Measurements from ENCODE around the gene SLC1A6.
"Not testable (repeated sequence)": the region's sequence is repeated elsewhere in the genome, so short reads cannot be mapped to it uniquely, and the experiment has no call there.

The SLC1A6 gene

GRCh38 chr19:14954071-14954655 is 25.5 kb downstream of the SLC1A6 start:
- DNase-seq = no peak

- no peak for DNase-seq
These were observed 26.9 kb downstream of the SLC1A6 start for GRCh38 chr19:14952767-14953166.

GRCh38 chr19:14950421-14950820 is 29.2 kb downstream of the SLC1A6 start:
- no peak for DNase-seq

- DNase-seq = no peak
These were observed 29.8 kb downstream of the SLC1A6 start for GRCh38 chr19:14949876-14950275.

GRCh38 chr19:14949413-14949812 is 30.3 kb downstream of the SLC1A6 start:
- not testable (repeated sequence) for DNase-seq

- no peak for DNase-seq
These were observed 35.2 kb downstream of the SLC1A6 start for GRCh38 chr19:14944456-14944855.

GRCh38 chr19:14943601-14944000 is 36.1 kb downstream of the SLC1A6 start:
- DNase-seq = no peak

- DNase-seq = no peak
These were observed 38.5 kb downstream of the SLC1A6 start, which contains the start of gene OR7C2 for GRCh38 chr19:14941189-14941588. Gene OR7C2, plus strand, starts transcription at chr19:14941489. Its CDS starts 0 bp downstream, at chr19:14941489.

- DNase-seq = no peak
These were observed 39.4 kb downstream of the SLC1A6 start for GRCh38 chr19:14940266-14940665.

- DNase-seq = no peak
These were observed 46.2 kb downstream of the SLC1A6 start for GRCh38 chr19:14933506-14933905.

GRCh38 chr19:14916848-14917247 is 62.8 kb downstream of the SLC1A6 start:
- DNase-seq = no peak

GRCh38 chr19:14915116-14915515 is 64.5 kb downstream of the SLC1A6 start:
- DNase-seq = no peak

- DNase-seq = no peak
These were observed 73.0 kb downstream of the SLC1A6 start for GRCh38 chr19:14906711-14907110.

GRCh38 chr19:14901675-14902260 is 77.9 kb downstream of the SLC1A6 start:
- DNase-seq = no peak

Data from COR-L47 (cell line).